Measurements from ENCODE around the gene AK3.

Gene AK3

GRCh38 chr9:4748612-4749011 is 7.6 kb upstream of the AK3 start:
- DNase-seq (ENCODE audit: low read depth, low spot score): no peak

- DNase-seq (ENCODE audit: low read depth, low spot score): no peak
These were observed 5.5 kb upstream of the AK3 start for GRCh38 chr9:4746278-4747030.

GRCh38 chr9:4743131-4743875 is 2.3 kb upstream of the AK3 start:
- DNase-seq (ENCODE audit: low read depth, low spot score): no peak

DNA sequence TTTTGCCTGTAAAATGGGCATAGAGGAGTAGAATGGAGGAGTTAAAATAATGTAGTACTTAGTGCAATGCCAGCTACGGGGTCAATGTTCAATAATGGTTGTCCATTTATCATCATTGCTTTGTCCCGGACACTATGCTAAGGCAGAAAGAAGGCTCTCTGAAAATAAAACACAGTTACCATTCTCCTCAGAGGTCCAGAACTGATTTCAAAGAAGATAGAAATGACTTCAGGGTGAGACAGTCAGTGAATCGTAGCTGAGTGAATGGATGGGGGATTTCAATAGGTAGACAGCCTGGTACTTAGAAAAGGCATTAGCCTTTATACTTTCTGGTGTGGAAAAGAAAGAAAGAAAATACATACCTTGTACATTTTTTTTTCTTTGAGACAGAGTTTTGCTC is 1.2 kb upstream of the AK3 start:
- DNase-seq (ENCODE audit: low read depth, low spot score): no peak

DNA sequence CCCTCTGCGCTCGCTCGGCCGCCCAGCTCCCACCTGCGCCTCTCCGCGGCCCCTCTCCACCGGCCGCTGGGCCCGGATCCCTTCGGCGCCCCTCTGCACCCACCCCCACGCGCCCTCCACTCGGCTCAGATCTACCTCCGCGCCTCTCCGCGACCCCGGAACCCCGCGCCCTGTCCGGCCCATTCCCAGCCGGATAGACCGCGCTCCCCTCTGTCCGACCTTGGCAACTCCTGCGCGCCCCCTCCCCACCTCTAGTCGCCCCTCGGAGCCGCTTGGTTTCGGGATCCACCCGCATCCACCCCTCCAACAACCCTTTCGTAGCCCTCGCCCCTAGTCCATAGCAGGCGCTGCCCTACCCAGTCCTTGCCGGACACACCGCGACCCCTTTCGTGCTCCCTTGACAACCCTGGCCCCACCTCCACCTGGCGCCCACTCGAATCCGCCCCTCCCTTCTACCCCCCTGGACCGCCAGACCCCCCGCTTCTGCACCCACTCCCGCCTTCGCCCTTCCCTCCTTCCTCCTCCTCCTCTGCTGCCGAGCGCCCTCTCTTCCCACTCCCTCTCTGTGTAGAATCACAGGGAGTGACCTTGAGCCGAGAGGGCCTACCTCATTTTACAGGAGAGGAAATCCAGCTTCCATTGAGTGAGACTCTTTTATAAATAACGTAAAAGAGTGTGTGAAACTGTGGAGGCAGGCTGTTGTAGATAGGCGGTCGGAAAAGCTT is 525 bp upstream of the AK3 start:
- no peak for DNase-seq (ENCODE audit: low read depth, low spot score)

DNA sequence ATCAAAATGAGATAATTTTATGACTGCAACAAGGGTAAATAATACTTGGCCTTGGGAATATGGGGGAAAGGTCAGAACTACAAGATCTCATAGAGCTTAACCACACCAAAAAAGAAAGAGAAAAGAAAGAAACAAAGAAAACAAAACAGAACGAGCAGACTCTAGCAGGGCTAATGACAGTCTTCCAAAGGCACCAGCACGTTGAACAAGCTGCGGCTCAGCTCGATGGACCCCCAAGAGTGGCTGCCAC is 689 bp downstream of the AK3 start:
- DNase-seq (ENCODE audit: low read depth, low spot score): no peak

GRCh38 chr9:4739587-4740387 is 1.2 kb downstream of the AK3 start:
- DNase-seq (ENCODE audit: low read depth, low spot score): no peak

DNA sequence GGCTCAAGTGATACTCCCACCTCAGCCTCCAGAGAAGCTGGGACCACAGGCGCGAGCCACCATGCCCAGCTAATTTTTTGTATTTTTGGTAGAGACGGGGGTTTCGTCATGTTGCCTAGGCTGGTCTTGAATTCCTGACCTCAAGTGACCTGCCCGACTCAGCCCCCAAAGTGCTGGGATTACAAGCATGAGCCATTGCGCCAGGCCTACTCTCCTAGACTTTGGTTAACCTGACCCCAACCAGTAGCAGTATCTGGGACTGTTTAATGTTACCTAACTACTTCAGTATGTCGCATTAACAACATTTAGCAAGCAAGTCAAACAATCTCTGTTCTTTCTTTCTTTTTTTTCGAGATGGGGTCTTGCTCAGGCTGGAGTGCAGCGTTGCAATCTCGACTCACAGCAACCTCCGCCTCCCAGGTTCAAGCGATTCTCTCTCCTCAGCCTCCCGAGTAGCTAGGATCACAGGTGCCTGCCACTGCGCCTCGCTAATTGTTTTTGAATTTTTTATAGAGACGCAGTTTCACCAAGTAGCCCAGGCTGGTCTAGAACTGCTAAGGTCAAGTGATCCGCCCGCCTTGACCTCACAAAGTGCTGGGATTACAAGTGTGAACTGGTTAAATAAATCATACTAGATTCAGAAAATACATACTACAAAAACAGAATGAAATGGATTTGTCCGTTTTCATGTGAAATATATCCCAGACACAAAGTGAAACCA is 2.0 kb downstream of the AK3 start:
- no peak for DNase-seq (ENCODE audit: low read depth, low spot score)

DNA sequence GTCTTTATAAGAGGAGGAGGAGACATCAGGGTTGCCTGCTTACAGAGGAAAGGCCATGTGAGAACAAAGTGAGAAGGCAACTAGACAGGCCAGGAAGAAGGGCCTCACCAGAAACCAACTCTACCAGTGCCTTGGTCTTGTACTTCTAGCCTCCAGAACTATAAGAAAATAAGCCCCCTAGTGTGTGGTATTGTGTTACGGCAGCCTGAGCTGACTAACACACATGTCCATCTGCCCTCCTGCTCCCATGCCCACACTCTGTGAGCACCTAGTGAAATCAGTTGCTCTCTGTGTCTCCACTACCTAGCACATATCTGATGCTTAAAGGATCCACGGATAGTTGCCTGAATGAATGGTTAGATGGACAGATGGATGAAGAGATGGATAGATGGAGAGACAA is 6.9 kb downstream of the AK3 start:
- DNase-seq (ENCODE audit: low read depth, low spot score): no peak

GRCh38 chr9:4732890-4733289 is 8.1 kb downstream of the AK3 start:
- DNase-seq (ENCODE audit: low read depth, low spot score): no peak

DNA sequence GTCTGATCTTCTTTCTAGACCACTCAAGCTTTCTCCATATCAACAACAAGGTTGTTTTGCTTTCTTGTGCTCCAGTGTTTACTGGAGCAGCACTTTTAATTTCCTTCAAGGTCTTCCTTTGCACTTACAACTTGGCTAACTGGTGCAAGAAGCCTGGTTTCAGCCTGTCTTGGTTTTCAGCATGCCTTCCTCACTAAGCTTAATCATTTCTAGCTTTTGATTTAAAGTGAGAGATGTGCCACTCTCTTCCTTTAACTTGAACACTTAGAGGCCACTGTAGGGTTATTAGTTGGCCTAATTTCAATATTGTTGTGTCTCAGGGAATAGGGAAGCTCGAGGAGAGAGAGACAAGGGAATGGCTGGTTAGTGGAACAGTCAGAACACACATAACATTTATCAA is 13.4 kb downstream of the AK3 start:
- DNase-seq (ENCODE audit: low read depth, low spot score): no peak

GRCh38 chr9:4725706-4726442 is 15.1 kb downstream of the AK3 start:
- no peak for DNase-seq (ENCODE audit: low read depth, low spot score)

DNA sequence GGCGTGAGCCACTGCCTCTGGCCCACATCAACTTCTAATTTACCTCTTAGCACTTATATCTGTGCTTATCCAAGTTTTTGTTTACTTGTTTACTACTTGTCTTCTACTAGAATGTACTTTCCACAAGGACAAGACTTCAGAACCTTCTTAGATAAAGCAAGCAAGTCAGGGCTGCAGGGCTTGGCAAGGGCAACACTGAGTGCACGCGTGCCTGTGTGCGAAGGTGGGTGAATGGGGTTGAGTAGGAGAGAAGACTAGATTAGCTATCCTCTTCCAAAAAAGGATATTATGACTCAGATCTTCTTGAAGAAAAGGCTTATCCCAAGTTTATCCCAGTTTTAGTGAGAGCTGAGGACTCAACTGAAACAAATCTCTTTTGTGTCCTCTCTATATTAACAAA is 19.3 kb downstream of the AK3 start:
- no peak for DNase-seq (ENCODE audit: low read depth, low spot score)

DNA sequence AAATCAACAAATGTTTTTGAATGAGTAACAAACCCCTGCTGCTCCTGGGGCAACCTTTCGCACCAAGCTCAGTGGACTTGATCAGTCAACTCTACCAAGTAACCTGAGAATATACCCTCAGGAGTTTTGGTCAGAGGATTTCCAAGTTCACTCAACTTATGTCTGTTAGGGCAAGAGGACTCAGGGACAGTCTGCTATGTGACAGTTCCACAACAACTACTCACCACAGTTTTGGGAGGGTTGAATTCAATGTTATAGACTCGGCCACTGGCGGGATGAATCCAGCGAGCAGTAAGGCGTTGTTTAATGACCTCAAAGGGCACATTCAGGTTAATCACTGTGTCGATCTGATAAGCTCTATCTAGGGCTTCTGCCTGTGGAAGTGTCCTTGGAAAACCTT is 22.1 kb downstream of the AK3 start:
- no peak for DNase-seq (ENCODE audit: low read depth, low spot score)

- DNase-seq (ENCODE audit: low read depth, low spot score): no peak
These were observed 23.2 kb downstream of the AK3 start for GRCh38 chr9:4717815-4718214.

GRCh38 chr9:4716163-4716562 is 24.8 kb downstream of the AK3 start:
- DNase-seq (ENCODE audit: low read depth, low spot score): no peak

DNA sequence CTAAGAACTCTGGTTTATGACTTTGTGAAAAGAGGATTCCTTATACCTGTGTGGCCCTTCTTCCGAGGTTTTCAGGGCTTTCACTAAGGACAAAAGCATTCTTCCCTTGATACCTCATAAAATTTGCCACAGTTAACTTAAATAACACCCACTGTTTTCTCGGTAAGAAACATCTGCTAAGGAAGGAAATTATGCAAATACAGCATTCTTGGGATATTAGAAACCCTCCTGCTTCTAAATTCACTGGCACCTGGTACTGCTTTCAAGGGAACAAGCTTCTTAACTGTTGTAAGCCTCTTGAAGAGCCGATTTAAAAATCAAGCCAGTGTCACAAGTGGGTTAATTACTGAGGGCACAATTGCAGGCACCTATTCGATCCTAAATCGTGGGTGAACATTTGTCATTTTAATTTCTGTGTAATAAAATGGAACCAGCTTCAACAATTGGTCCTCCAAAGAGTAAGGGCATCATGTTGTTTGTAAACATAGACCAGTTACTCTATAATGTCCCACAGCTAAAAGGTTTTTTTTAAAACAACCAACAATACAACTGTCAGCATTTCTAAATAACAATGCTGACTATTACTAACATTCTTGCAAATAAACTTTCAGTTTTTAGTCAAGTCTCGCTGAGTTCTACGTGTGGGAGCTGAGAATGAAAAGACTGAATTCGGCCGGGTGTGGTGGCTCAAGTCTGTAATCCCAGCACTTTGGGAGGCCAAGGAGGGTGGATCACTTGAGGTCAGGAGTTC is 26.6 kb downstream of the AK3 start:
- DNase-seq (ENCODE audit: low read depth, low spot score): no peak

DNA sequence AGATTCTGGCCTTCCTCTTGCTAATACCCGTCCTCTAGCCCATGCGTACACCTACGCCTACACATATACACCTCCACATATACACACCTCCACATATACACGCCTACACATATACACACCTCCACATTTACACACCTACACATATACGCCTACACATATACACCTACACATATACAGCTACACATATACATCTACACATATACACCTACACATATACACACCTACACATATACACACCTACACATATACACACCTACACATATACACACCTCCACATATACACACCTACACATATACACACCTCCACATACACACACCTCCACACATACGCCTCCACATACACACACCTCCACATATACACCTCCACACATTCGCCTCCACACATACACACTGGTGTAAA is 27.2 kb downstream of the AK3 start:
- no peak for DNase-seq (ENCODE audit: low read depth, low spot score)

DNA sequence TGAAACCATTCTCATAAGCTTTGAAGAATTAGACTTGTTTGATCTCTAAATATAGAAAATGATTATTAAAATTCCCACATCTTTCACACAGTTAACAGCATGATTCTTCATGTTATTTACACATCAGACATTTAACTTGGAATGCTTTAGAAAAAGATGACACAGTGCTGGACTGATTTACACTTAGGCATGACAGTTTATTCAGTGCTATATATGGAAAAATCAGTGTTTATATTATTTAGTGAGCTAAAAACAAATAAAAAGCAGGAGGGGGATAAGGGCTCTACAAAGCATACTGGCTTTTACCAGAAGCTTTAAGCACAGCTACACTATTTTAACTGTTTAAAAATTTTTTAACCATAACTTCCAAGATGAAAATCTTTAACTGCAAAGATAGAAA is 31.6 kb downstream of the AK3 start:
- DNase-seq (ENCODE audit: low read depth, low spot score): no peak

- DNase-seq (ENCODE audit: low read depth, low spot score): no peak
These were observed 33.9 kb downstream of the AK3 start for GRCh38 chr9:4706971-4707622.

Data from activated CD4-positive, CD25-positive, alpha-beta regulatory T cell treated with anti-CD3 and anti-CD28 coated beads, Interleukin-2, amount 50 U/mL, for 16 hours (primary cell).